Measurements from ENCODE around the gene C3orf33. TPM values are rescaled to one million over a fixed set of nuclear protein-coding genes. Genes with fewer than 3 reads are reported as not detected.

C3orf33 gene
- total RNA-seq, 1 donor from 2014 or later: not detected

DNA sequence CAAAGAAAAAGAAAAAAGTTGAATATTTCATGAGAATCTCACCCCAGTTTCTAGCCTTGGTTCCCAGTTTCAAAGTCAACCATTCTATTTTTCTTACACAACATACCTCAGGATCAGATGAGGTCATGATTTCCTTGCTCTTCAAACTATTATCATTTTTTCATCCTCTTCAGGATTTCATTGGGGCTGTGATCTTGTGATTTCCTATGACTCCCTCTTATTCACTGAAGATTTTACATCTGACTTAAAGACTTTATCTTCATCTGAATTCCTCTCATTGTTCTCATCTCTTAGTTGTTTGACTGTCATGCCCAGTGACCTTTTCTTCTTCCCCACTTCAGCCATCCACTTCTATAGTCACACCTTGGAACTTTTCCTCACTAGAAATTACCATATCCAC lies 3.1 kb upstream of the C3orf33 start:
- intact Hi-C loops (cut with DNase I): no loop called here
- TF ChIP-seq, protein P1, sequence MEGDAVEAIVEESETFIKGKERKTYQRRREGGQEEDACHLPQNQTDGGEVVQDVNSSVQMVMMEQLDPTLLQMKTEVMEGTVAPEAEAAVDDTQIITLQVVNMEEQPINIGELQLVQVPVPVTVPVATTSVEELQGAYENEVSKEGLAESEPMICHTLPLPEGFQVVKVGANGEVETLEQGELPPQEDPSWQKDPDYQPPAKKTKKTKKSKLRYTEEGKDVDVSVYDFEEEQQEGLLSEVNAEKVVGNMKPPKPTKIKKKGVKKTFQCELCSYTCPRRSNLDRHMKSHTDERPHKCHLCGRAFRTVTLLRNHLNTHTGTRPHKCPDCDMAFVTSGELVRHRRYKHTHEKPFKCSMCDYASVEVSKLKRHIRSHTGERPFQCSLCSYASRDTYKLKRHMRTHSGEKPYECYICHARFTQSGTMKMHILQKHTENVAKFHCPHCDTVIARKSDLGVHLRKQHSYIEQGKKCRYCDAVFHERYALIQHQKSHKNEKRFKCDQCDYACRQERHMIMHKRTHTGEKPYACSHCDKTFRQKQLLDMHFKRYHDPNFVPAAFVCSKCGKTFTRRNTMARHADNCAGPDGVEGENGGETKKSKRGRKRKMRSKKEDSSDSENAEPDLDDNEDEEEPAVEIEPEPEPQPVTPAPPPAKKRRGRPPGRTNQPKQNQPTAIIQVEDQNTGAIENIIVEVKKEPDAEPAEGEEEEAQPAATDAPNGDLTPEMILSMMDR (IDR thresholded peaks at IDR 0.05): no peak
- DNase-seq (ENCODE audit: low spot score in 2 of 2): no peak
- no peak overlapping the region for H3K27ac ChIP-seq
- no peak overlapping the region for H3K4me3 ChIP-seq
- no peaks in the 10 kb centered on the region for H3K27me3 ChIP-seq
- no peaks in the 10 kb centered on the region for H3K36me3 ChIP-seq
- H3K4me1 ChIP-seq: no peaks in the 10 kb centered on the region
- no peaks in the 10 kb centered on the region for H3K9me3 ChIP-seq

DNA sequence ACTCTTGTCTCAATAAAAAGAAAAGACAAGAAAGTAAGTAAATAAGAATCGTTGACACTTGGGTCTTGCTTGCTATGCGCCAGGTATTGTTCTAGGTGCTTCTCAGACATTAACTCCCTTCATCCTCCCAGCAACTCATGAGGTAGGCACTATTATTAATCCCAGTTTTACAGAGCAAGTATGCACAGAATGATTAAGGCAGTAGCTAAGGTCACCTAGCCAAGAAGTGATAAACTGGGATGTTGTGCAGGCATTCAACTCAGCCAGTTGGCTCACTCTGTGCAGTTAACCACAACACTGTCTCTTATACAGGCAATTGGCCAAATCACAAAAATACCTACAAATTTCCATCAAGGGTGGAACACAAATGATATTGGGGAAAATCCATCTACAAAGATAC lies 1.7 kb upstream of the C3orf33 start:
- no peak overlapping the region for H3K27ac ChIP-seq
- TF ChIP-seq, protein P1 (IDR thresholded peaks at IDR 0.05): no peak
- no peaks in the 10 kb centered on the region for H3K36me3 ChIP-seq
- no peak for DNase-seq (ENCODE audit: low spot score in 2 of 2)
- H3K27me3 ChIP-seq: no peaks in the 10 kb centered on the region
- H3K9me3 ChIP-seq: no peaks in the 10 kb centered on the region
- no peak overlapping the region for H3K4me3 ChIP-seq
- intact Hi-C loops (cut with DNase I): loop anchor here (2.0 kb wide), 1 partner anchor 47 kb away; the partner anchor contains the start of gene SLC33A1
- no peaks in the 10 kb centered on the region for H3K4me1 ChIP-seq

DNA sequence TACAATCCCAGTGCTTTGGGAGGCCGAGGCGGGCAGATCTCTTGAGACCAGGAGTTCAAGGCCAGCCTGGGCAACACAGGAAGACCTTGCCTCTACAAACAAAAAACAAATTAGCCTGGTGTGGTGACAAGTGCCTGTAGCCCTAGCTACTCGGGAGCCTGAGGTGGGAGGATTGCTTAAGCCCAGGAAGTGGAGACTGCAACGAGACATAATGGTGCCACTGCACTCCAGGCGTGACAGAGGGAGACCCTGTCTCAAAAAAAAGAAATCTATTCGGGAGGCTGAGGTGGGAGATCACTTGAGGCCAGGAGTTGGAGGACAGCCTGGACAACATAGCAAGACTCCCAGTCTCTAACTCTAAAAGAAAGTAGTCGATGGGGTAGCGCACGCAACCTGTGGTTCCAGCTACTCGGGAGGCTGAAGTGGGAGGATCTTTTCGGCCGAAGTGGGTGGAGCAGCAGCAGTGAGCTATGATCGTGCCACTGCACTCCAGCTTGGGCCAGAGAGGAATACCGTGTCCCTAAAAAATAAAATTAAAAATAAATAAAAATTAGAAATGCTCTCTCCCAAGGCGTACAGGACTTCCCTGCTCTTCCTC lies 775 bp downstream of the C3orf33 start:
- H3K27me3 ChIP-seq: no peaks in the 10 kb centered on the region
- H3K27ac ChIP-seq: peak overlapping the region; percentile 79 to 87
- peak in 1 of 2 donors; percentile 64 for DNase-seq (ENCODE audit: low spot score in 2 of 2)
- no peaks in the 10 kb centered on the region for H3K9me3 ChIP-seq
- H3K4me1 ChIP-seq: no peaks in the 10 kb centered on the region
- no peaks in the 10 kb centered on the region for H3K36me3 ChIP-seq
- TF ChIP-seq, protein P1 (IDR thresholded peaks at IDR 0.05): no peak
- H3K4me3 ChIP-seq: peak overlapping the region; percentile 82 to 84
- intact Hi-C loops (cut with DNase I): no loop called here

DNA sequence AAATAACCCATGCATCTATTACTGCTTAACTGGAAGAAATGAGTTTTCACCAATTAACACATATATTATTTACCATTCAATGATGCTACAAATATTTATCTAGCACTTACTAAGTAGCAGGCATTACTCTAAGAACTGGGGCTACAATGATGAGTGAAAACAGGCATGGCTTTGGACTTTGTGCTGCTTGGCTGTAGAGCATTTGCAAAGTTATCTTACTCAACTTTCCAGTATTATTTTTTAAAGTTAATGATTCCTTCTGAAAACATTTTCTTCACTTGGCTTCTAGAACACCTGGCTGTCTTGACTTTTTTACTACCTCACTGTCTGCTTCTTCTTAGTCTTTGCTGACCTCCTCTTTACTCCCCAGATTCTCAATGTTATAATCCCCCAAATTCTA lies 1.8 kb downstream of the C3orf33 start:
- Histone ChIP-seq H3K9me3 (no peaks in the 10 kb centered on the region), H3K36me3 (peaks cover 0 to 3% of the 10 kb centered on the region in 2 donors), H3K4me1 (no peaks in the 10 kb centered on the region), H3K27ac (no peak overlapping the region), H3K4me3 (no peak overlapping the region), H3K27me3 (no peaks in the 10 kb centered on the region)
- intact Hi-C loops (cut with DNase I): no loop called here
- TF ChIP-seq, protein P1 (IDR thresholded peaks at IDR 0.05): no peak
- no peak for DNase-seq (ENCODE audit: low spot score in 2 of 2)

DNA sequence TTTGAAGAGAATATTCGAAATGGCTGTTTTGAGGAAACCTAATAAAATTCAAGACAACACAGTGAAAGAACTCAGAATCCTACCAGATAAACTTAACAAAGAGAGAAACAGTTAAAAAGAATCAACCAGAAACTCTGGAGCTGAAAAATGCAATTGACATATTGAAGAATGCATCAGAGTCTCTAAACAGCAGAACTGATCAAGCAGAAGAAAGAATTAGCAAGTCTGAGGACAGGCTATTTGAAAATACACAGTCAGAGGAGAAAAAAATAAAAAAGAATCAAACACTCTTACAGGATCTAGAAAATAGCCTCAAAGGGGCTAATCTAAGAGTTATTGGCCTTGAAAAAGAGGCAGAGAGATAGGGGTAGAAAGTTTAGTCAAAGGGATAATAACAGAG lies 13.5 kb downstream of the C3orf33 start:
- Histone ChIP-seq H3K36me3 (peaks cover 0 to 18% of the 10 kb centered on the region in 2 donors), H3K27ac (no peak overlapping the region), H3K4me1 (no peaks in the 10 kb centered on the region), H3K9me3 (no peaks in the 10 kb centered on the region), H3K27me3 (no peaks in the 10 kb centered on the region), H3K4me3 (no peak overlapping the region)
- no peak for DNase-seq (ENCODE audit: low spot score in 2 of 2)
- TF ChIP-seq, protein P1 (IDR thresholded peaks at IDR 0.05): no peak
- intact Hi-C loops (cut with DNase I): no loop called here

DNA sequence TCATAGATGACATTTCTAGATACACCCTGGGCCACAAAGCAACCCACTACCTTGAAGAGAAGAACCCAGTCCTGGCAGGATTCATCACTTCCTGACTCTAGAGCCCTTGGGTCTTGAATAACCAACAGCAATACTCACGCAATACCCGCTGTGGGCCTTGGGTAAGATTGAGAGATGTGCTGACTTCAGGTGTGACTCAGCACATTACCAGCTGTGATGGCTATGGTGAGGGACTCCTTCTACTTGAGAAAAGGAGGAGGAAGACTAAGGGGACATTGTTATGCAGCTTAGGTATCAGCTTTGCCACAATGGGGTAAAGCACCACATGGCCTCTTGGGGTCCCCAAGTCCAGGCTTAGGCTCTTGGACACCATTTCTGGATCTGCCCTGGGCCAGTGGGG lies 14.9 kb downstream of the C3orf33 start:
- Histone ChIP-seq H3K36me3 (peaks cover 0 to 18% of the 10 kb centered on the region in 2 donors), H3K4me1 (no peaks in the 10 kb centered on the region), H3K4me3 (no peak overlapping the region), H3K27me3 (no peaks in the 10 kb centered on the region), H3K9me3 (no peaks in the 10 kb centered on the region), H3K27ac (no peak overlapping the region)
- TF ChIP-seq, protein P1 (IDR thresholded peaks at IDR 0.05): no peak
- no peak for DNase-seq (ENCODE audit: low spot score in 2 of 2)
- intact Hi-C loops (cut with DNase I): no loop called here

Measured in ascending aorta (tissue), 2 donors.